22Rv1 (cell line): ENCODE measurements around the gene KIAA1549.

Source experiments
- ZFX ChIP-seq: fragments of 450-650 bp; IDR thresholded peaks from 2 replicates; pipeline ENCODE4 v1.6.1; 2017; ENCODE audit warnings: antibody characterized with exemption, borderline replicate concordance
- TF ChIP-seq, protein P1 (sequence below): fragments of 450-650 bp; IDR thresholded peaks from 2 replicates; pipeline ENCODE4 v1.5.1; 2017; ENCODE audit warnings: mild to moderate bottlenecking

- TF ChIP-seq, protein P1, sequence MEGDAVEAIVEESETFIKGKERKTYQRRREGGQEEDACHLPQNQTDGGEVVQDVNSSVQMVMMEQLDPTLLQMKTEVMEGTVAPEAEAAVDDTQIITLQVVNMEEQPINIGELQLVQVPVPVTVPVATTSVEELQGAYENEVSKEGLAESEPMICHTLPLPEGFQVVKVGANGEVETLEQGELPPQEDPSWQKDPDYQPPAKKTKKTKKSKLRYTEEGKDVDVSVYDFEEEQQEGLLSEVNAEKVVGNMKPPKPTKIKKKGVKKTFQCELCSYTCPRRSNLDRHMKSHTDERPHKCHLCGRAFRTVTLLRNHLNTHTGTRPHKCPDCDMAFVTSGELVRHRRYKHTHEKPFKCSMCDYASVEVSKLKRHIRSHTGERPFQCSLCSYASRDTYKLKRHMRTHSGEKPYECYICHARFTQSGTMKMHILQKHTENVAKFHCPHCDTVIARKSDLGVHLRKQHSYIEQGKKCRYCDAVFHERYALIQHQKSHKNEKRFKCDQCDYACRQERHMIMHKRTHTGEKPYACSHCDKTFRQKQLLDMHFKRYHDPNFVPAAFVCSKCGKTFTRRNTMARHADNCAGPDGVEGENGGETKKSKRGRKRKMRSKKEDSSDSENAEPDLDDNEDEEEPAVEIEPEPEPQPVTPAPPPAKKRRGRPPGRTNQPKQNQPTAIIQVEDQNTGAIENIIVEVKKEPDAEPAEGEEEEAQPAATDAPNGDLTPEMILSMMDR = no peak
- TF ChIP-seq ZFX = no peak
Observed at GRCh38 chr7:138813945-138814344, 167.2 kb downstream of the KIAA1549 start.
